NOMO-1 treated with dmso at 0.1 percent for 144 hours (cell line): ENCODE measurements around the gene SLC25A1.

Source experiments
- DNase-seq: peaks from one replicate; lab custom pipeline; 2025; ENCODE audit not compliant: unreplicated experiment; lab: John Stamatoyannopoulos, UW

SLC25A1 gene

GRCh38 chr22:19139974-19140373, 38.6 kb downstream of the SLC25A1 start:
- no peak for DNase-seq

- DNase-seq, result no peak
Measured at GRCh38 chr22:19139001-19139356, 39.6 kb downstream of the SLC25A1 start.

DNA sequence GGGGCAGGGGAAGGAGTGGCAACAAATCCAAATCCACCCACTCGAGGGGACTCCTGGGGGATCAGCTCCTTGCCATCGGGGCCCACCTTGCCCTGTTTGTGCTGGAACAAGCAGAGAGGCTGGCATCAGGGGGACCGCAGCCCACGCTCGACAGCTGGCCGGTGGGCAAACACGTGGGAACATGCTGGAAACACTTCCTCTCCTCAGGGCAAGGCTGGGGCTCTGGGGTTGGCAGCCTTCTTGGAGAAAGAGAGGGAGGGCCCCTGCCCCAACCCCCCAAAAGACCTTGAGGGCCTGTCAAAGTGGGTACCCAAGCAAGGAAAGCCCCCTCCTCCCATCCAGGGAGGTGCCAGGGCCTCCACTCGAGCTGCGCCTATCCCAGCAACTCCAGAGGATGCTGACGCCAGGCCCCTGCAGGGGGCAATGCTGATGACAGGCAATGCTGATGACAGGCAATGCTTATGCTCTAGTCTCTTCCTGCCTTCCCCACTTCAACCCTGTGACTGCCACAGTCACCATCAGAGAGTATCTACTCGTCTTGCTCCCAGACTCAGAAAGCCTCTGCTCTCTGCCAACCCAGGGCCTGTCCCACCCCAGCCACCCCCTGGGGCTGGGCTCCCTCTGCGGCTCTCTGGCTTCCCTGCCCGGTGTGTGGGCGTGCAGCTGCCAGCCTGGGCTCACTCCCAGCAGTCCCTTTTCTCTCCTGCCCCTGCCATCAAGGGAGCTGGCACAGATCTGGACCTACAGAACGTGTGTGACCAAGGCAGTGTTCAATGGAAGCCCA, 40.1 kb downstream of the SLC25A1 start:
- no peak for DNase-seq

GRCh38 chr22:19137384-19138216, 40.9 kb downstream of the SLC25A1 start:
- no peak for DNase-seq

DNA sequence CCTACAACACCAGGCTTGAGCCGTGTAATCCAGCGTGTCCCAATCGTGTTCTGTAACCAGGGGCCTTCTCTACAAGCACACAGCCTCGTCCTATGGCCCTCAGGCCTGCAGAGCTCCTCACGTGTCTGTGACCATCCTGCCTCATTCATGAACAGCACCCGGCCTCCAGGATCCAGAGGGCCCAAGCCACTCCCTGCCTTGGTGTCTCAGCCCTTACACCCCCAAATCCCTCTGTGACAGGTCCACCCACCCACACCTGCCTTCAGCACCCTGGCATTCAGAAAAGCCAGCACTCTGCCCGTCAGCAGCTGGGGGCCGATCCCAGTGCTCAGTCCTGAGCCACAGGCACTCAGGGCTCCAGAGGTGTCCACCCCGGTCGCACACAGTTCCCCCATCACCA, 41.6 kb downstream of the SLC25A1 start:
- no peak for DNase-seq

GRCh38 chr22:19134874-19135273, 43.7 kb downstream of the SLC25A1 start:
- no peak for DNase-seq

- DNase-seq, result no peak
Measured at GRCh38 chr22:19134176-19134831, 44.2 kb downstream of the SLC25A1 start.

- no peak for DNase-seq
Measured at GRCh38 chr22:19133561-19133960, 45.0 kb downstream of the SLC25A1 start.

DNA sequence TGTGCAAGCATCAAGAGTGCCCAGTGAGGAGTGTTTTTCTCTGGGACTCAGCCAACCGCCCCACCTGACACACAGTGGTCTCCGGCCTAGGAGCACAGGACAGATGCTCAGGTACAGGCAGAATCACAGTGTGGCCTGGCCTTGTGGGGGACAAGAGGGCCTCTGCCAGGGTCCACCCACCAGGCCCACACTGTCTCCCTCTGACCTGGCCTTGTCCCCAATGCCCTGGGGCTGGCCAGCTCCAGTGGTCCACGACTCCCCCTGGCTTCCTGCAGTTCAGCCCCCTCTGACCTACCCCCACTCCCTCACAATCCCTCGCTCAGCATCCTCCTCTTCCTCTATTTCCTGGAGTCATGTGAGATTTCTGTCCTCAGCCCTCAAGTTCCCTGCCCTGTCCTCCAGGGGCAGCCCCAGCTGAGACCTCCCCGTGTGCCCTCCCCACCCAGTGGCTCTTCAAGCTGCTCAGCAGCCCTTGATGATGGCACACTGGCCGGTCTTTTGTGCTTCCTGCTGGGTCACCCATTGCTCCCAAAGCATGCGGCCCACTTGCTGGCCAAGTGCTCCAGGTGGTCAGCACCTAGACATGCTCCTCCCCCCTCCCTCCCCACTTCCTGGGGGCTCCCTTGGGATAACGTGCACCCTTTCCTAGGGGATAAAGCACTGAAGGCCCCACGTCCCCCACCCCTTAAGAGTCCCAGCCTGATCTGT, 45.7 kb downstream of the SLC25A1 start:
- no peak for DNase-seq

- DNase-seq, result no peak
Measured at GRCh38 chr22:19132153-19132552, 46.4 kb downstream of the SLC25A1 start.

DNA sequence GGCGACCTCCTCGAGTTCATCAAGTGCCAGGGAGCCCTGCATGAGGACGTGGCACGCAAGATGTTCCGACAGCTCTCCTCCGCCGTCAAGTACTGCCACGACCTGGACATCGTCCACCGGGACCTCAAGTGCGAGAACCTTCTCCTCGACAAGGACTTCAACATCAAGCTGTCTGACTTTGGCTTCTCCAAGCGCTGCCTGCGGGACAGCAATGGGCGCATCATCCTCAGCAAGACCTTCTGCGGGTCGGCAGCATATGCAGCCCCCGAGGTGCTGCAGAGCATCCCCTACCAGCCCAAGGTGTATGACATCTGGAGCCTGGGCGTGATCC, 46.9 kb downstream of the SLC25A1 start:
- no peak for DNase-seq

DNA sequence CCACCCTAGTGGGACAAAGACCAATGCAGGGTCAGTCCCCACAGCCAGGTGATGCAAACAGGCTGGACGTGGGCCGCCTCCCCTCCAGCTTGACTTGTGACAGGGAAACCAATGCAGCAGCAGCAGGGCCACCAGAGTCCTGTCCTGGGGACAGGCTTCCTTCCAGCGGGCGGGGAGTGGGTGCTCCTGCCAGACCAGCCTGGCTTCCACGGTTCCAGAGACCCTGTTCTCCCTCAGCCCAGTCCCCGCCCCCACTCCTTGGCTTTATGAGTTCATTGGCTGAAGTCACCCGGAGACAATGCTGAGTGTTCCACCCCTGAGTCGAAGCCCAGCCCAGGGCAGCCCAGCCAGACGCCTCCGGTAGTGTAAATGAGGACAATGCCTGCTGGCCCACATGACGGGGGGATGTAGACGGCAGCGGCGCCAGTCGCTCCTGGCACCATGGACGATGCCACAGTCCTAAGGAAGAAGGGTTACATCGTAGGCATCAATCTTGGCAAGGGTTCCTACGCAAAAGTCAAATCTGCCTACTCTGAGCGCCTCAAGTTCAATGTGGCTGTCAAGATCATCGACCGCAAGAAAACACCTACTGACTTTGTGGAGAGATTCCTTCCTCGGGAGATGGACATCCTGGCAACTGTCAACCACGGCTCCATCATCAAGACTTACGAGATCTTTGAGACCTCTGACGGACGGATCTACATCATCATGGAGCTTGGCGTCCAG, 47.4 kb downstream of the SLC25A1 start, which contains the start of gene TSSK2:
Gene TSSK2 (plus strand): TSS at position 350 of the 726 bp plus-strand sequence. CDS start 92 bp downstream, at position 442.
- DNase-seq, result no peak

DNA sequence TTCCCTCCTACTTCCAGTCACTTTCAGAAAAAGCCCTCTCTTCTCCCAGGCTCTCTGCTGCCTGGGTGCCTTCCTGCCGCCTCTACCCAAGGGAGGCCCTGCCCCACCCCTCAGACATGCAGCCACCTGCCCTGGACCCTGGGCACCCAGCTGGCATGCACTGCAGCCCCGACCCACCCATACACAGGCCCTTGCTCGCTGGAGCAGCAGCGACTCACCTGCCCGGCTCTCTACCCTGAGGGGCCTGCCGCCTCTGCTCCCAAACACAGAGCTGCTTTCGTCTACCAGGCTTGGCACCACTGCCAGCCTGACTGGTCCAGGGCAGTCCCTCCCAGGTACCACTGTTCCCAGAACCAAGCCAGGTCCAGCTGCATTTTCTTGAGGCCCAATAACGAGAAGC, 48.7 kb downstream of the SLC25A1 start:
- no peak for DNase-seq

DNA sequence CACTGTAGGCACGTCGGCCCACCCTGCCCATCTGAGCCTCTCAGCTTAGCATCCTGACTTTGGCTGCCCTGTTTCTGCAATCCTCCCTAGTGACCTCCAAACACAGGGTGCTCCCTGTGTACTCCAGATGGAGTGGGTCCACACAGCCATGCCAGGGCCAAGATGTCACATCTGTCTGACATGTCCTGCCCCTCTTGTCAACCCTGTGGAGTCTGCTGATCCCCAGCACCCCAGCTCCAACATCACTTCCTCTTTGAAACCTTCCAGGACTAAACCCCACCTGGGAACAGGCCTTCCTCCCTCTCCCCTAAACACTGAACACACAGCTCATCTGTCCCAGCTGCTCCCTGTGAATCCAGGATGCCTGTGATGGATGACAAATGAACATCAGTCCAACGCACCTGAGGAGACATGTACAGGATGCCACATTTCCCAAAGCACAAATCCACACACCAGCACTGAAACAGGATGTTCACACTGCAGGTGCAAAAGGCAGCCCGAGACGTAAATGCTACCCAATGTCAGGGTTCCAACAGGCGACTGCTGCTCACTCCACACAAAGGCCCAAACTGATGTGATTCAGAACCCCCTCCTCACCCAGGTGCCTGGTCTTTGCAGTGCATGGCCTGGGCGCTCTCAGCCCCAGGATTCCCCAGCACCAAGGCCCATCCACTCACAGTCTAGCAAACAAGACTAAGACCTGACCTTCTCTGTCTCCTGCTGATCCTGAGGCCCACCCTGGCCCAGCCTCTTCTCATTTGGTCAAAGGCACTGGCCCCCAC, 49.4 kb downstream of the SLC25A1 start:
- no peak for DNase-seq

DNA sequence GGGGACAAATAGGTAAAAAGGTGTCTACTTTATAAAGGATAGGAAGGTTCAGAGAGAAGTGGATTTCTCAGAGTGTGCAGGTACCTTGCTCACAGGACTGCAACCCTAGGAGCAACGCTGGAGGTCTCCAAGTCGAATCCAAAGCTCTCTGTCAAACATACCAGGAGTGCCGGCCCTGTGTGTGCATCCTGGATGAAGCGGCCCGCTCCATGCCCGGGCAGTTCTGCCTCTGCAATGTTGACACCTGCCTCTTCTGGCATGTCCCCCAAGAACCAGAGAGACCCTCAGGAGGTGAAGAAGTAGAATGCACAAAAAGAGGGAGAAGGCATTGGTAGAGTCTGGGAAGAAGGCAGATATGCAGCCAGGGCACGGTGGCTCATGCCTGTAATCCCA, 50.5 kb downstream of the SLC25A1 start:
- no peak for DNase-seq

- DNase-seq, result no peak
Measured at GRCh38 chr22:19127329-19128008, 51.1 kb downstream of the SLC25A1 start.

DNA sequence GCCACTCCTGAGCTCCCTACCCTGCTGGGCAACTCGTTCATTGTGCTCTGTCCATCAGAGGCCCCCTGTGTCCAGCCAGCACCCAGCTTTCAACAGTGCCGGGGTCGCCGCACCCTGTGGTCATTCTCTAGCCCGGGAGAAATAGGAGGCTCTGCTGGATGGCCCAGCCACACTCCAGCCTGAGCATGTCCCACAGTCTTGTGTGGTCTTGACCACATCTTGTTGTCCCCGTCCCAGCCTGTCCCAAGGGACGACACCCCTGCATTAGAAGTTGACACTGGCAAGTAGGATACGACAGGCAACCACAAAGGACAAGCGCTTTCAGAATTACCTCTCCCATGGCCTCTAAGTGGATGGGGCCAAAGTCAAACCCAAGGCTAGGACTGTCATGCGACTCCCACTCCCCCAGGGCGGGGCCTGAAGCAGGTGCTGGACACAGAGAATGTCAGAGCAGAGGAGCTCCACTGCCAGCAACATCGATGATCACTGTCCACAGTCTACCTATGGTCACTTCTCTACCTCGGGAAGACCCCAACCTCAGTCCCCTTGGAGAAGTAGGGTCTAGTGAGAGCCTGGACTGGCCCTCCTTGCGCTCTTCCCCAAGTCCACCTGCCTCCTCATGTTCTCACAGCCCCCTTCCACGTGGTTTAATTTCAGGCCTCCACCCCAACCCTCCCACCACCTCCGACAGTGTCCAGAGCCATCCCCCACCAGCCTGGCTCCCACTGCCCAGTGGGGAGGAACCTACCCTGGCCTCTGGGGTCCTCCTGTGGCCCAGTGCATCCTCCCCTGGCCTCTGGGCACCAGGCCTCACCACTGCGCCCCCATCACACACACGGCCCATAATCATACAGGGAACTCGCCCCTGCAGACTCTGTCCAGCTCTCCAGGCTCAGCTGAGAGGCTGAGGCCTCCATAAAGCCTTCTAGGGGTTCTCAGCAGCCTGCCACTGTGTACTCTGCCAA, 51.9 kb downstream of the SLC25A1 start:
- DNase-seq, result no peak
